HG03558 (cell line): Measurements from ENCODE around the gene MOCOS.

ENCODE experiments used
- ATAC-seq: cut with Tn5 transposase; IDR thresholded peaks from one replicate; pipeline ENCODE4 v1.9.1; 2021; ENCODE audit warnings: moderate number of reproducible peaks; ENCODE audit not compliant: unreplicated experiment; ENCODE audit errors: extremely low read depth

Gene MOCOS

GRCh38 chr18:36299015-36299414, 111.7 kb downstream of the MOCOS start:
- no peak for ATAC-seq

- no peak for ATAC-seq
Observed at GRCh38 chr18:36300211-36300610, 112.9 kb downstream of the MOCOS start.

- ATAC-seq, result no peak
Observed at GRCh38 chr18:36301884-36302283, 114.6 kb downstream of the MOCOS start.

GRCh38 chr18:36302676-36303075, 115.4 kb downstream of the MOCOS start:
- no peak for ATAC-seq

- no peak for ATAC-seq
Observed at GRCh38 chr18:36303211-36303844, 116.0 kb downstream of the MOCOS start.

GRCh38 chr18:36304723-36305122, 117.4 kb downstream of the MOCOS start:
- ATAC-seq, result no peak

GRCh38 chr18:36305375-36305774, 118.1 kb downstream of the MOCOS start:
- ATAC-seq, result no peak

- no peak for ATAC-seq
Observed at GRCh38 chr18:36307513-36307912, 120.2 kb downstream of the MOCOS start.

GRCh38 chr18:36308711-36309435, 121.6 kb downstream of the MOCOS start:
- ATAC-seq, result no peak

GRCh38 chr18:36309436-36310391, 122.4 kb downstream of the MOCOS start:
- ATAC-seq, result no peak

- ATAC-seq, result no peak
Observed at GRCh38 chr18:36311026-36311570, 123.8 kb downstream of the MOCOS start.

GRCh38 chr18:36312806-36313395, 125.6 kb downstream of the MOCOS start:
- ATAC-seq, result no peak

- ATAC-seq, result no peak
Observed at GRCh38 chr18:36314098-36314497, 126.8 kb downstream of the MOCOS start.

- no peak for ATAC-seq
Observed at GRCh38 chr18:36314754-36315153, 127.5 kb downstream of the MOCOS start.

GRCh38 chr18:36315736-36316135, 128.4 kb downstream of the MOCOS start:
- no peak for ATAC-seq

- no peak for ATAC-seq
Observed at GRCh38 chr18:36316246-36316645, 128.9 kb downstream of the MOCOS start.
